CD14-positive monocyte (primary cell): ENCODE results near the gene VSTM2L. TPM values are rescaled to one million over a fixed set of nuclear protein-coding genes. Genes with fewer than 3 reads are reported as not detected.

Source experiments
- DNase-seq, 3 donors: peaks; one replicate each; pipeline ENCODE4 v3.0.0-alpha.2; 2011 to 2022
- H2AFZ ChIP-seq: 2 replicates; pipeline ENCODE4 v1.6.0; 2012; ENCODE audit warnings: mild to moderate bottlenecking, low read depth, low read length, inconsistent platforms; ENCODE audit not compliant: insufficient read depth, poor library complexity, severe bottlenecking
- H3K27ac ChIP-seq, 2 donors: 1 replicate in 1 of 2; 2 replicates in 1 of 2; pipeline ENCODE4 v1.5.1; 2012 to 2013; ENCODE audit warnings: low read length in 2 of 2, control low read depth in 1 of 2, inconsistent platforms in 1 of 2, low read depth in 1 of 2, mild to moderate bottlenecking in 1 of 2
- H3K27me3 ChIP-seq, 2 donors: one replicate each; pipeline versions ENCODE4 v1.6.0 to v1.6.1; 2011 to 2013; ENCODE audit warnings: low read length in 2 of 2; ENCODE audit not compliant: control insufficient read depth in 2 of 2, insufficient read depth in 2 of 2
- H3K36me3 ChIP-seq, 2 donors: replicated peaks in 1 of 2; 1 replicate in 1 of 2; 2 replicates in 1 of 2; pipeline versions ENCODE4 v1.5.1 to v1.6.1; 2012 to 2013; ENCODE audit warnings: low read length in 2 of 2, control low read depth in 1 of 2, inconsistent platforms in 1 of 2, mild to moderate bottlenecking in 1 of 2; ENCODE audit not compliant: insufficient read depth in 2 of 2, control insufficient read depth in 1 of 2
- H3K4me1 ChIP-seq, 2 donors: 1 replicate in 1 of 2; 2 replicates in 1 of 2; pipeline versions ENCODE4 v1.5.1 to v1.6.1; 2012 to 2013; ENCODE audit warnings: low read length in 2 of 2, control low read depth in 1 of 2, inconsistent platforms in 1 of 2, mild to moderate bottlenecking in 1 of 2, moderate library complexity in 1 of 2; ENCODE audit not compliant: insufficient read depth in 2 of 2, control insufficient read depth in 1 of 2
- H3K4me2 ChIP-seq: replicated peaks from 2 replicates; pipeline ENCODE3; 2012; ENCODE audit warnings: low read length, moderate library complexity, mild to moderate bottlenecking; ENCODE audit not compliant: poor library complexity, severe bottlenecking; ENCODE audit errors: extremely low read depth
- H3K4me3 ChIP-seq, 3 experiments: fragments of 200-600 bp in 1 of 3; sonication (generic) in 1 of 3; replicated peaks in 1 of 3; 1 replicate in 2 of 3; 2 replicates in 1 of 3; pipeline ENCODE4 v1.5.1; 2011 to 2013; ENCODE audit warnings: low read length in 3 of 3, mild to moderate bottlenecking in 3 of 3, control low read depth in 2 of 3, low read depth in 2 of 3, inconsistent platforms in 1 of 3, moderate library complexity in 1 of 3
- H3K79me2 ChIP-seq: 2 replicates; pipeline ENCODE4 v1.6.0; 2012; ENCODE audit warnings: mild to moderate bottlenecking, control low read depth, inconsistent platforms, low read length, moderate library complexity; ENCODE audit not compliant: insufficient read depth
- H3K9ac ChIP-seq: 2 replicates; pipeline ENCODE4 v1.6.0; 2017; ENCODE audit warnings: low read length, mild to moderate bottlenecking; ENCODE audit not compliant: insufficient read depth, poor library complexity, severe bottlenecking
- H3K9me3 ChIP-seq, 2 donors: replicated peaks in 1 of 2; 1 replicate in 1 of 2; 2 replicates in 1 of 2; pipeline versions ENCODE4 v1.5.1 to v1.6.1; 2012 to 2013; ENCODE audit warnings: low read length in 2 of 2, control low read depth in 1 of 2; ENCODE audit not compliant: control insufficient read depth in 1 of 2, insufficient read depth in 1 of 2
- H4K20me1 ChIP-seq: 2 replicates; pipeline ENCODE4 v1.6.0; 2012; ENCODE audit warnings: mild to moderate bottlenecking, low read length, control low read depth, moderate library complexity; ENCODE audit not compliant: insufficient read depth
- H3K27ac Mint-ChIP-seq, 7 donors: one replicate each; pipeline ENCODE4 v1.8.0; 2020; ENCODE audit warnings: mild to moderate bottlenecking in 7 of 7, mixed read lengths in 7 of 7, moderate library complexity in 6 of 7, inconsistent platforms in 2 of 7
- H3K27me3 Mint-ChIP-seq, 3 donors: one replicate each; pipeline ENCODE4 v1.8.0; 2021 to 2022; ENCODE audit warnings: low read depth in 3 of 3, mild to moderate bottlenecking in 3 of 3, mixed read lengths in 3 of 3, moderate library complexity in 3 of 3, inconsistent platforms in 1 of 3
- H3K36me3 Mint-ChIP-seq, 2 donors: one replicate each; pipeline ENCODE4 v1.8.0; 2020; ENCODE audit warnings: mixed read lengths in 2 of 2, inconsistent platforms in 1 of 2, mild to moderate bottlenecking in 1 of 2
- H3K4me1 Mint-ChIP-seq: one replicate; pipeline ENCODE4 v1.8.0; 2020; ENCODE audit warnings: mild to moderate bottlenecking, mixed read lengths
- H3K4me3 Mint-ChIP-seq, 2 donors: one replicate each; pipeline ENCODE4 v1.8.0; 2020; ENCODE audit warnings: mild to moderate bottlenecking in 2 of 2, mixed read lengths in 2 of 2, moderate library complexity in 1 of 2
- H3K9me3 Mint-ChIP-seq, 7 donors: one replicate each; pipeline ENCODE4 v1.8.0; 2020 to 2022; ENCODE audit warnings: mixed read lengths in 7 of 7, mild to moderate bottlenecking in 6 of 7, moderate library complexity in 6 of 7, inconsistent platforms in 2 of 7
- WGBS: methylation state at CpG from one replicate; pipeline ENCODE4 v1.1.5; 2013; ENCODE audit warnings: missing lambda C conversion rate; ENCODE audit not compliant: insufficient coverage; 5-methylcytosine and 5-hydroxymethylcytosine counted together
- intact Hi-C, 2 donors: fragments of 100-400 bp; cut with micrococcal nuclease; formaldehyde crosslinking; loops; one replicate each; pipeline versions ENCODE4 v1.15.0 to v1.15.1; 2023
- polyA plus RNA-seq, 3 donors: library from polyadenylated mRNA; depleted of rRNA in 1 of 3; unstranded in 2 of 3; stranded (reverse) in 1 of 3; fragments of 300-500 nt in 2 of 3; fragments of >200 nt in 1 of 3; fragmentation: Illumina TruSeq in 2 of 3; gene quantifications; 1 replicate in 2 of 3; 2 replicates in 1 of 3; pipeline ENCODE4 v1.2.3, GENCODE V29; 2012 to 2021
- TF ChIP-seq, protein P1 (sequence below): fragments of 200-600 bp; IDR thresholded peaks from one replicate; pipeline ENCODE4 v1.8.0; 2022; ENCODE audit warnings: antibody characterized with exemption, mild to moderate bottlenecking

Gene VSTM2L
- polyA plus RNA-seq, 3 donors, result not detected

DNA sequence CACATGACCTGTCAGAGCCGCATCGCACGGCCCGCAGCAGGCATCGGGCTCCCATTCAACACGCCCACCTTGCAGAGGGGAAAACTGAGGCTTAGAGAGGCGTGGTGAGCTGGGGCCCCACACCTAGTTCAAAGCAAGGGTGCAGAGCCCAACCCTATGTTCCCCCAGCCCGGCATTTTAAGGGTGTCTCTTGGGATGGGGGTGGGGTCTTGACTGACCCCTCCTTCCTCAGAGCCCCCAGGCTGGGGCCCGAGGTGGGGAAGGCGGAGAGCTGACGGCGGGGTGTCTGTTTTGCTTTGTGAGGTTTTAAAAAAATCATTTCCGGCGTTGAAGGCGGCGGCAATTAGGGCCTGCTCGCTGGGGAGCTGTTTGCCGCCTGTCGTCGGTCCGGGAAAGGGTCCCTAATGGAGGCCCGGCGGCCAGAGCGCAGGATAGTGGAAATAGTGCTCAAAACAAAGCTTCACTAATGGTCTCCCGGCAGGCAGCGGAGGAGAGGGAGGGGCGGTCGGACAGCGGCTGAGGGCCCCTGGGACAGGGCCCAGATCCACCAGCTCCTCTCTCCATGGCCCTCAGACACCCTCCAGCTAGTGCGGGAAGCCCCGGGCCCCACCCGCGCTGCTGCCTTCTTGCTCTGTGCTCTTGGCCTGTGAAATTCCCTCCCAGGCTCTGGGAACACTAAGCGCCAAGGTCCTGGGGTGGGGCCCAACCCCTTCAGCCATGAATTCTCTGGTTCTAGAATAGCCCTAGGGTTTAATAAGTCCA is 11.9 kb downstream of the VSTM2L start:
- H3K4me2 ChIP-seq, result no peak overlapping the region
- Mint-ChIP-seq H3K27ac (no peak overlapping the region), H3K4me1 (peaks cover 7% of the 10 kb centered on the region), H3K4me3 (peak overlapping the region; percentile 47 to 73), H3K27me3 (peaks cover 60 to 96% (median 84%) of the 10 kb centered on the region in 3 donors), H3K9me3 (peaks cover 0 to 27% (median 2%) of the 10 kb centered on the region in 7 donors), H3K36me3 (peaks cover 0 to 2% of the 10 kb centered on the region in 2 donors)
- DNase-seq, result no peak
- intact Hi-C loops, result no loop called here
- H3K9me3 ChIP-seq, result peaks cover 0 to 7% of the 10 kb centered on the region in 2 donors
- no peaks in the 10 kb centered on the region for H4K20me1 ChIP-seq
- H3K27ac ChIP-seq, result no peak overlapping the region
- no peaks in the 10 kb centered on the region for H3K79me2 ChIP-seq
- H3K27me3 ChIP-seq, result peaks cover 19 to 78% of the 10 kb centered on the region in 2 donors
- no peaks in the 10 kb centered on the region for H3K36me3 ChIP-seq
- TF ChIP-seq, protein P1, sequence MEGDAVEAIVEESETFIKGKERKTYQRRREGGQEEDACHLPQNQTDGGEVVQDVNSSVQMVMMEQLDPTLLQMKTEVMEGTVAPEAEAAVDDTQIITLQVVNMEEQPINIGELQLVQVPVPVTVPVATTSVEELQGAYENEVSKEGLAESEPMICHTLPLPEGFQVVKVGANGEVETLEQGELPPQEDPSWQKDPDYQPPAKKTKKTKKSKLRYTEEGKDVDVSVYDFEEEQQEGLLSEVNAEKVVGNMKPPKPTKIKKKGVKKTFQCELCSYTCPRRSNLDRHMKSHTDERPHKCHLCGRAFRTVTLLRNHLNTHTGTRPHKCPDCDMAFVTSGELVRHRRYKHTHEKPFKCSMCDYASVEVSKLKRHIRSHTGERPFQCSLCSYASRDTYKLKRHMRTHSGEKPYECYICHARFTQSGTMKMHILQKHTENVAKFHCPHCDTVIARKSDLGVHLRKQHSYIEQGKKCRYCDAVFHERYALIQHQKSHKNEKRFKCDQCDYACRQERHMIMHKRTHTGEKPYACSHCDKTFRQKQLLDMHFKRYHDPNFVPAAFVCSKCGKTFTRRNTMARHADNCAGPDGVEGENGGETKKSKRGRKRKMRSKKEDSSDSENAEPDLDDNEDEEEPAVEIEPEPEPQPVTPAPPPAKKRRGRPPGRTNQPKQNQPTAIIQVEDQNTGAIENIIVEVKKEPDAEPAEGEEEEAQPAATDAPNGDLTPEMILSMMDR, result no peak
- H3K9ac ChIP-seq, result peak overlapping the region; percentile 15
- no peak overlapping the region for H3K4me3 ChIP-seq
- 6% methylated on average over 21 of the region's 34 CpGs for WGBS
- H2AFZ ChIP-seq, result peak overlapping the region; percentile 29
- peaks cover 0 to 3% of the 10 kb centered on the region in 2 donors for H3K4me1 ChIP-seq

DNA sequence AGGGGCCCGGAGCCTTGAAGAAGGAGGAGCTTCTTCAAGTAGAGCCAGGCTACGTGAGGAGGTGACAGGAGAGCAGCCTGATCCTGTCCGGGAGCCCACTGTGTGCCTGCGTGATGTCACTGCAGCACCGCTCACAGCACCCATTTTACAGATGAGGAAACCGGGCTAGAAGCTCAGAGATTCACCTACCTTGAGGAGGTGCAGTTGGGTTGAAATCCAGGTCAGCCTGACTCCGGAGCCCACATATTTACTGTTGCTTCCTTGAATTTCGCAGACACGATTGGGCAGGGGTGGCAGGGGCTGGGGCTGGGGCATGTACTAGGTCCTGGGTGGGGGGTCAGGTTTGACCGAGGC is 12.5 kb downstream of the VSTM2L start:
- no peaks in the 10 kb centered on the region for H3K79me2 ChIP-seq
- H3K27me3 ChIP-seq, result peaks cover 19 to 80% of the 10 kb centered on the region in 2 donors
- H3K4me3 ChIP-seq, result no peak overlapping the region
- H3K27ac ChIP-seq, result no peak overlapping the region
- H3K27ac Mint-ChIP-seq, result no peak overlapping the region
- no peak overlapping the region for H3K4me2 ChIP-seq
- 55% methylated on average over 8 of the region's 10 CpGs for WGBS
- H3K4me1 Mint-ChIP-seq, result peaks cover 7% of the 10 kb centered on the region
- TF ChIP-seq, protein P1, result no peak
- peak overlapping the region; percentile 29 for H2AFZ ChIP-seq
- peaks cover 0 to 7% of the 10 kb centered on the region in 2 donors for H3K9me3 ChIP-seq
- H3K4me1 ChIP-seq, result peaks cover 0 to 3% of the 10 kb centered on the region in 2 donors
- H3K36me3 Mint-ChIP-seq, result peaks cover 0 to 2% of the 10 kb centered on the region in 2 donors
- no peaks in the 10 kb centered on the region for H4K20me1 ChIP-seq
- H3K9me3 Mint-ChIP-seq, result peaks cover 0 to 27% (median 2%) of the 10 kb centered on the region in 7 donors
- no peak for DNase-seq
- H3K36me3 ChIP-seq, result no peaks in the 10 kb centered on the region
- H3K4me3 Mint-ChIP-seq, result peak overlapping the region in 1 of 2 donors; percentile 26
- H3K27me3 Mint-ChIP-seq, result peaks cover 59 to 100% (median 87%) of the 10 kb centered on the region in 3 donors
- intact Hi-C loops, result no loop called here
- H3K9ac ChIP-seq, result no peak overlapping the region
